Prostate gland (tissue), 2 donors: ENCODE measurements around the gene NEUROD4.

Source experiments
- CTCF ChIP-seq, 4 experiments: fragments of 200-600 bp in 2 of 4; fragments of 450-650 bp in 2 of 4; sonication (generic) in 2 of 4; IDR thresholded peaks; 1 replicate in 3 of 4; 2 replicates in 1 of 4; pipeline ENCODE4 v1.5.1; 2016 to 2019; ENCODE audit warnings: antibody characterized with exemption in 4 of 4, mild to moderate bottlenecking in 2 of 4, moderate library complexity in 2 of 4
- POLR2A ChIP-seq: fragments of 450-650 bp; IDR thresholded peaks from one replicate; pipeline ENCODE4 v1.6.1; 2016; ENCODE audit warnings: antibody characterized with exemption, mild to moderate bottlenecking
- POLR2AphosphoS5 ChIP-seq: sonication (generic); formaldehyde crosslinking; IDR thresholded peaks from one replicate; pipeline ENCODE4 v1.6.1; 2017; ENCODE audit warnings: antibody characterized with exemption

- TF ChIP-seq CTCF (IDR thresholded peaks at IDR 0.05) = no peak
- TF ChIP-seq POLR2A = no peak
- no peak for TF ChIP-seq POLR2AphosphoS5
Observed at GRCh38 chr12:55057481-55057880, 37.7 kb downstream of the NEUROD4 start.
